GM21737 (cell line): ENCODE measurements around the gene ARMH3.

ENCODE experiments used
- ATAC-seq: cut with Tn5 transposase; IDR thresholded peaks from one replicate; pipeline ENCODE4 v1.9.1; 2021; ENCODE audit warnings: mild to moderate bottlenecking, moderate library complexity; ENCODE audit not compliant: unreplicated experiment

Gene ARMH3

GRCh38 chr10:101875068-101875688 lies 180.8 kb downstream of the ARMH3 start:
- no peak for ATAC-seq

- ATAC-seq = no peak
Observed at GRCh38 chr10:101874252-101874651, 181.7 kb downstream of the ARMH3 start.

DNA sequence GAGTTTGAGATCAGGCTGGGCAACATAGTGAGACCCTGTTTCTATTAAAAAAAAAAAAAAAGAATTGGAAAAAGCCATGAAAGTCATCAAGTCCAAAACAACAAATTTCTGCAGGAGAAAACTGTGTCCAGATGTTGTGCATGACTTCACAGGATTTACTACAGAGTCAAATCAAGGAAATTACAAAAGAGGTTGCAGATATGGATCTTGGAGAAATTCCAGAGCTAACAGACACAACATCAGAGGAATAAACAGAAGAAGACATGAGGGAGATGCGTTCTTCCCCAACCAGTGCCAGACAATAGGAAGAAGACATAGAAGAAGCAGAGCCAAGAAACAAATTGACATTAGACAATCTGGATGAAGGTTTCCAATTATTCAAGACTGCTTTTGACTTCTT lies 188.0 kb downstream of the ARMH3 start:
- ATAC-seq = no peak

DNA sequence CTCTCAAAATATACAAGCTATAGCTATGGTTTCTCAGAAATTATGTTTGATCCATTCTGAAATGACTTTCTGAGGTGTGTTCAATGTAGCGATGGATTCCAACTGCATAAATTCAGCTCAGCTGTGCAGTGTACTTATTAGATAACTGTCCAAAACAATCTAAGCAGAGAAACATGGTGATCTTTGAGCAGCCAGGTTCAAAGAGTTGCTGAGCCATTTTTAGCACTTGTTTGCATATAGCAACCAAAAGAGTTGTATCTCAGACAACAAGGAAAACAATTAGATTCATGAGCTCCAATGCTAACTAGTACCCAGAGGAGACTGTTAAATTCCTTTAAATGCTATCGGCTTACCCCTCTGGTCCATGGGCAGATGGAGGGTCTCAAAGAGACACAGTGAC lies 196.4 kb downstream of the ARMH3 start:
- ATAC-seq = no peak

DNA sequence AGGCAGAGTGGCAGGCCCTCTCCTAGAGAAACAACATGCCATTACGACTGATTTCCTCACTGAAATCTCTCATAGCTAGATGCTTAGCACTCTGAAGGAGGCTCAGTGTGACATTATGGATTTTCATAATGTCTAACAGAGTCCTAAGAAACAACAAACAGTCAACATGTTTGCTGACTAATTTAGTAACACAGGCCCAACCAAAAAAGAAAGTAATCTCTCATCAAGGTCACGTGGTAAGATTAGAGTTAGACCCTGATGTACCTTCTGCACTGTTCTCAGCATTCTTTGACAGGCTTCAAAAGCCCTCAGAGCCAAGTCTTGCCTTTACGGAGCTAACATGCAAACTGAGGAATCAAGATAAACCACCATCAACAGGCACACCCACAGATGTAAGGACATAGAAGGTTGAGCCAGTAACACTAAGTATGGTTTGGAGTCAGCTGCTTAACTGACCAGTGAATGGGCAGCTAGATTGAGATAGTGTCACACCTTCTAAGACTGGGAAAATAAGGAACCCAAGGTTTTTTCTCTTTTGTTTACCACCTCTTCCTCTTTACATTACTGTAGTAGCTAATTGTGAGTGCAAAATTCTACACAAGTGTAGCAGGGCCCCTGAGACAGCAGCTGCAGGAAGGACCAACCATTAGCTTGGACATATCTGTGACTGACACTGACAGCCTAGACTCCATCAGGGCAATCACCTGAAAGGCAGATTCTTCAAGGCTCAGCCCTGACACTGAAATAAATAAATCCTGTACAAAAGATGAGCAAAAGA lies 197.1 kb downstream of the ARMH3 start:
- no peak for ATAC-seq

GRCh38 chr10:101857802-101858476 lies 198.0 kb downstream of the ARMH3 start:
- no peak for ATAC-seq

- no peak for ATAC-seq
Observed at GRCh38 chr10:101856626-101857025, 199.3 kb downstream of the ARMH3 start.

DNA sequence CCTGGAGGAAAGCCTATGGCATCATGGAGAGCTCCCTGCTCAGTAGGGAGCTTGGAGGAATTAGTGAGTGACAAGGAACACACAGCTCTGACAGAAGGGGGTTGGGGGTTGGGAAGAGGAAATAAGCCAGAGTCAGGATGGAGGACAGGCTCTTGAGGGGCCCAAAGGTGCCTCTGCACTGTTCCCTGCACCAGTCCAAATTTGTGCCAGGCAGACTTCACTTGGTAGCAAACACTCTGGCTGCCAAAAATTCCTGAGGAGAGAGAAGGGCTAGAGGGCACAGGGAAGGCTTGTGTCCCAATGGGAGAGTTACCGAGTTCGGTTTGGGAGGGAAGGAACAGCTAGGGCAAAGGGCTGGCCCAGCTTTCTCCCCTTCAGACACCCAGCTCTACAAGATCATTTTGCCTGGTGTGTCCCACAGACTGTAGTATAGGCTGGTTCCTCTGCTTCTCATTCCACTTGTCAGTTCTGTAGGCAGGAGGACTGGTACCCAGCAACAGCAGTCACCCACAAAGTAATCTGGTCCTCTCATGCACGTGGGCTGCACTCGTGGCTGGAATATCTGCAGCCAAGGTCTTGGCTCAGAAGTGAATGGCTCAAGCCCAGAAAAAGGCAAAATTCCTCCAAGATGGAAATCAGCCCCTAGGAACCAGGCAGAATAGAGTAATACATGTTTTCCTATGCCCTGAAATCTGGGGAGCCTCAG lies 204.4 kb downstream of the ARMH3 start:
- ATAC-seq = no peak

DNA sequence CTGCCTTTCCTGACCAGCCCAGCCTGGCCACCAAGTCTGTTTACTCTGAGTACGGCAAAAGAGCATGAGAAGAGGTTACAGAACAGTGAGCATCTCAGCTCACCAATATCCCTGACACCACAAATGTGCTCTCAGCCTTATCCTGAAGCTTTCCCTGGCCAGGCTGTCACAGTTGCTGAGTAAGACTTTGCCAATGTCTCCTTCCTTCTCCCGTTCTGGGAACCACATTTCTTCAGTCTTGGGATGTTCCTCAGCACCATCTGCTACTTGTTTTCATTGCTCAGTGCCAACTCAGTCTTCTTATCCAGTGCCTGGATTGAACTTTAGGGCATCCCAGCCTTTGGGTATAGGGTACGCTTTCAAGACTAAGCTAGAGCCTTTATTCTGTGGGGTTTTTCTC lies 205.2 kb downstream of the ARMH3 start:
- no peak for ATAC-seq

DNA sequence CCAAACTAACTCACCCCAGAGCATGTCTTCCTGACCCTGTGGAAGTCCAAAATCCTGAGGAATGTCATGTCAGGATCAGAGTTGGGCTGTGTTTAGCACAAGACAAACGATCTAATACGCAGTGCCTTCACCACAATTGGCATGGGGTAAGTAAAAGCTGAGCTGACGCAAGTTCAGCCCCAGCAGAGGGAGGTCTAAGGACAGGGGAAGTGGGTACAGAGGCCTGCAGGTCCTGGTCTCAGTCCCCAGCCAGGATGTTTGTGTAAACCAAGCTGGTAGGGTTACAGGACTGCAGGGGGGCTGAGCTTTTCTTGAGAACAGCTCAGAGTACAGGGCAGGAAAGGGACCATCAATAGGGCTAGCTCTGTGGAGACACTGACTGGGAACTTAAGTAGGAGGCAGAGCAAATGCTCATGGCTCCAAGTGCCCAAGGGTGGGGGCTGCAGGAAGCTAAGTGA lies 207.1 kb downstream of the ARMH3 start:
- ATAC-seq = no peak

DNA sequence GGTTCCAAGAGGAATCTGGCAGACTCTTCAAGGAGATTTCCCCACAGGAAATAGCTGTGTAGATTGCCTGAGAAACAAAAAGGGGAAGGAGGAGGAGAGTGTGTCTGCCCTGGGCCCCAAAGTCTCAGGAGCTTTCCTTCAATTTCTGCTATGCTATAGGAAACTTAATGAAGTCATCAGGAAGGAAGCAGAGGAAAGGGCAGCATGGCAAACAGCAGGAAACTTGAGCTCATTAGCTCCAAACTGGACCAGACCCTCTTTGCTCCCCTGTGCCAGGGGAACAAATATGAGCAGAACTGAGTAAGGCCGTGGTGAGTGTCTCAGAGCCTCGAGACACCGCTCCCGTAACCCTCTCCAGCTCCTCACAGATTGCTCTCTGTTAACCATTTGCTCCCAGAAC lies 207.6 kb downstream of the ARMH3 start:
- ATAC-seq = no peak

GRCh38 chr10:101845893-101846292 lies 210.1 kb downstream of the ARMH3 start:
- no peak for ATAC-seq

DNA sequence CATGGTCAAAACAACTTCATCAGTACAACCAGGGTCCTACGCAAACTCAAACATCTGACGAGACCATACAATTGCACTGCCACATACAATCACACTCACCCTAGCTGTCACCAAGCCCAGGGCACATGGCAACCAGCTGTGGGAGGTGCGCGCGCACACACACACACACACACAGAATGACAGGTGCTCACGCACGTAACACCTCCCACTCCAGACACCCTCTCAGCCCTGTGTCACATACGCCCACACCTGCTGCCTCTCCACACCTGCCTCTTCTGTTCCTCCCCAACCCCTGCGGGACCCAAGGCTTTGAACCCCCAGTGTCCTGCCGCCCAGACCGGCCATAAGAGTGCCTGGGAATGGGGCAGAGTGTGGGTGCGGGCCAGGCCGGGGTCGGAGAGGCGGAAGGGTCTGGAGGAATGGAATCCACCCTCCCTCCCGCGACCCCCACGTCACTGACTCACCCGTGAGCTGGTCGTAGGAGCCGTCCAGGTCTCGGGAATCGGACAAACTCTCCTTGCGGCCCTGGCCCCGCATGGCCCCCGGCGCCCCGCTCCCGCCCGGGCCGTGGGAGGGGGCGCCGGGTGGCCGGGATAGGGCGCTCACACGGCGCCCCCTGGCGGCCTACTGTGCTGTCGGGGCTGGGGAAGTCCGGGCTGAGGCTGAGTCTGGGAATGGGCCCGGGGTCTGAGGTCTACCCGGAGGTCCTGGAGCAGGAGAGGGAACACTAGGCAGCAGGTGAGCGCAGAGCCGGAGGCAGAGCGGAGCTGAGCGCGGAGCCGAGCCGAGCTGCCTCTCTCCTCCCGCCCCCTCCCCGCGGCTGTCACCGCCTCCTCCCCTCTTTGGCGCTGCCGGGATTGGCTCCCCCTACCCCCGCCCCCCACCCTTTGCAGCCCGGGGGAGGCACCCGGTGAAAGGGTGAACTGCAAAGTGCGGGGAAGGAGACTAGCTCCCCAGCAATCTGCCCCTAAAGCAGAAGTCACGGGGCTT lies 212.6 kb downstream of the ARMH3 start, which contains the start of gene KCNIP2:
Gene KCNIP2 (minus strand): TSS at position 769 of the 990 bp plus-strand sequence. CDS start 232 bp downstream, at position 537.
- no peak for ATAC-seq

DNA sequence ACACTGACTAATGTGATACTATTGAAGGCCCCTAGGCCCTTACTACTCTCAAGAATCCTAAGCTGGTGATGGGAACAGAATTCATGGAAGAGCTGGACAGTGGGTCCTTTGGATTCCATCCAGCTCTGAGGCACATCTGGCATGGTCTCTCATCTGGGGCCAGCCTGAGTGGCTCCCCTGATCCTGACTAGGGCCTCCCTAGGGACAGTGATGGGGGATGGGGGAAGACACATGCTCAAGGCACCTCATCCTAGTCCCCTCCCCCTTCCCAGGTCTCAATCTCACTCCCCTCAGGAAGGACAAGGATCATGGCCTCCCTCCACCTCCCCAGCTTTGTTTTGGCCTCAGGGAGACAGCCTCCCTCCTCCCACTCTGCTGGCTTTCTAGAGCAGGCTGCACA lies 214.1 kb downstream of the ARMH3 start:
- ATAC-seq = no peak

GRCh38 chr10:101840741-101841453 lies 215.1 kb downstream of the ARMH3 start:
- peak; percentile 60 for ATAC-seq

GRCh38 chr10:101840102-101840684 lies 215.8 kb downstream of the ARMH3 start:
- ATAC-seq = no peak

DNA sequence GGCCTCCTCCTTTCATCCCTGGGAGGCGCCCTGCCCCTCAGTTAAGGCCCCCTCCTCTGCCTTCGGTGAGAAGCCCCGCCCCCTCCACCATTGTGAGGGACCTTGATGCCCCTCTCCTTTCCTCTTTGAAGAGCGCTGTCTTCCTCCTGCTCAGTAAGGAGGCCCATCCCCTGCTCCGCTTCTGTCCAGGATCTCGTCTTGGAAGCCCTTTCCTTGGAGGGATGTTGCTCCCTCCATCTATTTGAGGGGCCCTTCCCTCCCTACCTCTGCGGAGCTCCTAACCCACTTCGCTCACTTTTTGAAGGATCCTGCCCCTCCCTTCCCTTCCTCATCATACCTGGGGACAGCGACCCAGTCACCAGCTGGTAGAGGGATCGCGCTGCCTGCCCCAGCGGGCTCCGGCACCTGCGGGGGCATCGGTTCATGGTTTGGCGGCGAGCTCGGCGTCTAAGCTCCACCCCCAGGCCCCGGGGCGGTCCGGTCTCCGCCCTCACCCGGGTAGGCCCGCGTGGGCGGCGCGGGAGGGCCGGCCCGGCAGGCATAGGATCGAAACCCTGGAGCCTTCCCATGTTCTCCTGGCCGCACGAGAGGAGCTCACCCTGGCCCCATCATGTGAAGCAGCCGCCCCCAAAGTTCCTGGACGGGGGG lies 216.4 kb downstream of the ARMH3 start:
- ATAC-seq = no peak

GRCh38 chr10:101839002-101839401 lies 217.0 kb downstream of the ARMH3 start:
- no peak for ATAC-seq
